NOMO-1 treated with dmso at 0.1 percent for 144 hours (cell line): ENCODE data around the gene IL13.
"Not testable (repeated sequence)": the region's sequence is repeated elsewhere in the genome, so short reads cannot be mapped to it uniquely, and the experiment has no call there.

Source experiments
- DNase-seq: peaks from one replicate; lab custom pipeline; 2025; ENCODE audit not compliant: unreplicated experiment; lab: John Stamatoyannopoulos, UW

IL13 gene

GRCh38 chr5:132688536-132689339, 30.8 kb downstream of the IL13 start:
- DNase-seq: peak; percentile 27

GRCh38 chr5:132689513-132689912, 31.5 kb downstream of the IL13 start:
- DNase-seq: no peak

GRCh38 chr5:132690156-132690555, 32.2 kb downstream of the IL13 start:
- DNase-seq: no peak

GRCh38 chr5:132691755-132692631, 34.0 kb downstream of the IL13 start:
- DNase-seq: not testable (repeated sequence)

GRCh38 chr5:132692632-132692967, 34.6 kb downstream of the IL13 start:
- DNase-seq: no peak

- no peak for DNase-seq
These were observed 38.0 kb downstream of the IL13 start for GRCh38 chr5:132695956-132696355.

- no peak for DNase-seq
These were observed 46.9 kb downstream of the IL13 start for GRCh38 chr5:132704875-132705274.

GRCh38 chr5:132708645-132709044, 50.7 kb downstream of the IL13 start:
- DNase-seq: no peak
